NCI-H510A (cell line): ENCODE measurements around the gene CGB3.
"Not testable (repeated sequence)": the region's sequence is repeated elsewhere in the genome, so short reads cannot be mapped to it uniquely, and the experiment has no call there.

Source experiments
- DNase-seq: peaks from one replicate; lab custom pipeline; 2025; lab: John Stamatoyannopoulos, UW

CGB3 gene

GRCh38 chr19:49042666-49043065, 18.5 kb upstream of the CGB3 start:
- DNase-seq, result not testable (repeated sequence)

DNA sequence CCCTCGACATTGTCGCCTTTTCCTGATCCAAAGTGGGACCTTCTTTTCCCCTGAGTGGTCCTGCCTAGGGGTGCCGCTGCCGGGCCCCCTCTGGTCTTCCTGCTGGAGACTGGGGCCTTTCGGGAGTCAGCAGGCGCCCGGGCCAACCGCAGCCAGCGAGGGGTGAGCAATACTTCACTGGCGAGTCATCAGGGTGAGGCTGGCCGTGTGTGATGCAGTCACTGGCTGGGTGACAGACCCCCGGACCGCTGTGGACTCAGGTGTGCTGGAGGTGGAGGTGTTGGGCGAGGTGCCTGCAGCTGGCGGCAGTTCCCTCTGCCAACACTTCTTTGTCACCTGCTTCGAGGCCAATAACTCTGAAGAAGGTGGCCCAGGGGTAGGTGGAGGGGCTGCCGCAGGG, 18.0 kb upstream of the CGB3 start:
- DNase-seq, result no peak

DNA sequence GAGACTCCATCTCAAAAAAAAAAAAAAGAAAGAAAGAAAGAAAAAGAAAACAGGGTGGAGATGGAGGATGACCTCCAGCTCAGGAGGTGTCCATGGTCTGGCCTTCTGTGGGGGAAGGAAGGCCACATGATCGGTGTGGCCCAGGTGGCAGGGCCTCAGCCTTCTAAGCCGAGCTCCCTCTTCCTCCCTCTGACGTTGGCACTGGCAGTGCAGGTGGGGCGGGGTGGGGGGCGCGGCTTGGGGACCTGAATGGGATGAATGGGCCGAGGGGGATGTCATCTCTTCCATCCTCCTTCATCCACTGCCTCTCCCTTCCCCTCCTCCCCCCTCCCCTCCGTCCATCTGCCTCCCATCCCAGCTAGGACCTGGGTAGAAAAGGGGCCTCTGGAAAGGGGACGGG, 15.6 kb upstream of the CGB3 start:
- not testable (repeated sequence) for DNase-seq

DNA sequence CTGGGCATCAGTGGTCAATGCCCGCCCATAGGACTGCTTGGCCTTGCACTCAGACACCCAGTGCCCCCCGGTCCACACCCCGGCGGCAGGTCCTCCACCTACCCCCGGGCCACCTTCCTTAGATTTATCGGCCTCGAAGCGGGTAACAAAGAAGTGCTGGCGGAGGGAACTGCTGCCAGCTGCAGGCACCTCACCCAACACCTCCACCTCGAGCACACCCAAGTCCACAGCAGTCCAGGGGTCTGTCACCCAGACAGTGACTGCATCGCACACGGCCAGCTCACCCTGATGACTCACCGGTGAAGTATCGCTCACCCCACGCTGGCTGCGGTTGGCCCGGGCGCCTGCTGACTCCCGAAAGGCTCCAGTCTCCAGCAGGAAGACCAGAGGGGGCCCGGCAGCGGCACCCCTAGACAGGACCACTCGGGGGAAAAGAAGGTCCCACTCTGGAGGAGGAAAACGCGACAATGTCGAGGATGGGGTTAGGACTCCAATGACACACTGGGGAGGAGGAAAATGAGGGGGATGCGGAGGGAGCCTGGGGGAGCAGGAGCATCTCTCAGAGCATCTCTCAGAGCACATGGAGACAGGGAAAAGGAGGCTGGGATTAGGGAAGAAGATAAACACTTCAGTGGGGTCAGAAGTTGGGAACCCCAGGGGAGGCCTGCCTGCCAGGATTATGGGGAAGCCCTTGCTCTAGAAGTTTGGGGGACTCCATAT, 14.6 kb upstream of the CGB3 start:
- DNase-seq, result not testable (repeated sequence)

- not testable (repeated sequence) for DNase-seq
Measured at GRCh38 chr19:49038111-49038510, 14.0 kb upstream of the CGB3 start.

DNA sequence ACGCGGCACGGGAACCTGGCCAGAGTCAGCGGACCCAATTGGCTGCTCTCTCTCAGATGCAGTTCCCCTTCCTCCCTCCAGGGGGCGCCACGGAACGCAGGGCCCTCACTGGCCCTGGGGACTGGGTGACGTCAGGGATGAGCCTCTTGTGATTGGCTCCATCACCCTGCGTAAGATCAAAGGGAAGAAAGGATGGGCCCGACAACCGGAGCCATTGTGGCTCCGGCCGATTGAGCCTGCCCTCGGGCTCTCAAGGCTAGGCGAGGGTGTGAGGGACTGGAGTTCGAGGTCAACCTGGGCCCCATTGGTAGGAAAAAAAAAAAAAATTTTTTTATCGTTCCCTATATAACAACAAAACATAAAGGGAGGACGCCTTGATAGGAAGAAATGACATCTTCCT, 12.7 kb upstream of the CGB3 start, which contains the start of gene CGB1:
CGB1 (minus strand) TSS at position 81 of the 400 bp plus-strand sequence. CDS start 184 bp downstream, outside the sequence.
- DNase-seq, result not testable (repeated sequence)

- DNase-seq, result not testable (repeated sequence)
Measured at GRCh38 chr19:49031642-49032301, 7.6 kb upstream of the CGB3 start, which contains the start of gene CGB2. TSS of gene CGB2 (plus strand) at chr19:49031890. CDS start at chr19:49032096, 206 bp downstream.

DNA sequence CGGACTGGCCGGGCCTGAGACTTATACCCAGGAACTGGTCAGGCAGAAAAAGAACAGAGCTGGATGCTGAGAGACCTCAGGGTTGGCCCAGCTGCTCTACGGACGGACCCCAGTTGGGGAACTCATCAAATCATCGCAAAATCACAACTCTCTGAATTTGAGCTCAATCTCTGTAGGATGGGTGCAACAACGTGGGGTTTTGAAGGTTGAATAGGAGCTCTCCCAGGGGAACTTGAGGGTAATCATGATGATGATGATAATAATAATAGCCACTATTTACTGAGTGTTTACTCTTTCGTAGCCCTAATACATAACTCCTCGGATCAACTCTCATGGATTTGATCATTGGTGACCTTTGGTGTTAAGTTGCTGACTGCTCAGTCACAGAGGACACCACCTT, 6.2 kb upstream of the CGB3 start:
- DNase-seq, result not testable (repeated sequence)

DNA sequence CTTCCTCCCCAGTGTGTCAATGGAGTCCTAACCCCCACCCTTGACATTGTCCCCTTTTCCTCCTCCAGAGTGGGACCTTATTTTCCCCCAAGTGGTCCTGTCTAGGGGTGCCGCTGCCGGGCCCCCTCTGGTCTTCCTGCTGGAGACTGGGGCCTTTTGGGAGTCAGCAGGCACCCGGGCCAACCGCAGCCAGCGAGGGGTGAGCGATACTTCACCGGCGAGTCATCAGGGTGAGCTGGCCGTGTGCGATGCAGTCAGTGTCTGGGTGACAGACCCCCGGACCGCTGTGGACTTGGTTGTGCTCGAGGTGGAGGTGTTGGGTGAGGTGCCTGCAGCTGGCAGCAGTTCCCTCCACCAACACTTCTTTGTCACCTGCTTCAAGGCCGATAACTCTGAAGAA, 5.6 kb upstream of the CGB3 start:
- not testable (repeated sequence) for DNase-seq

- not testable (repeated sequence) for DNase-seq
Measured at GRCh38 chr19:49028686-49029085, 4.6 kb upstream of the CGB3 start.

DNA sequence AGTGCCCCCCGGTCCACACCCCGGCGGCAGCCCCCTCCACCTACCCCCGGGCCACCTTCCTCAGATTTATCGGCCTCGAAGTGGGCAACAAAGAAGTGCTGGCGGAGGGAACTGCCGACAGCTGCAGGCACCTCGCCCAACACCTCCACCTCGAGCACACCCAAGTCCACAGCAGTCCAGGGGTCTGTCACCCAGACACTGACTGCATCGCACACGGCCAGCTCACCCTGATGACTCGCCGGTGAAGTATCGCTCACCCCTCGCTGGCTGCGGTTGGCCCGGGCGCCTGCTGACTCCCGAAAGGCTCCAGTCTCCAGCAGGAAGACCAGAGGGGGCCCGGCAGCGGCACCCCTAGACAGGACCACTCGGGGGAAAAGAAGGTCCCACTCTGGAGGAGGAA, 1.5 kb upstream of the CGB3 start:
- DNase-seq, result not testable (repeated sequence)

DNA sequence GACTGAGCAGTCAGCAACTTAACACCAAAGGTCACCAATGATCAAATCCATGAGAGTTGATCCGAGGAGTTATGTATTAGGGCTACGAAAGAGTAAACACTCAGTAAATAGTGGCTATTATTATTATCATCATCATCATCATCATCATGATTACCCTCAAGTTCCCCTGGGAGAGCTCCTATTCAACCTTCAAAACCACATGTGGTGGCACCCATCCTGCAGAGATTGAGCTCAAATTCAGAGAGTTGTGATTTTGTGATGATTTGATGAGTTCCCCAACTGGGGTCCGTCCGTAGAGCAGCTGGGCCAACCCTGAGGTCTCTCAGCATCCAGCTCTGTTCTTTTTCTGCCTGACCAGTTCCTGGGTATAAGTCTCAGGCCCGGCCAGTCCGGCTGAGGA, 955 bp upstream of the CGB3 start:
- not testable (repeated sequence) for DNase-seq

DNA sequence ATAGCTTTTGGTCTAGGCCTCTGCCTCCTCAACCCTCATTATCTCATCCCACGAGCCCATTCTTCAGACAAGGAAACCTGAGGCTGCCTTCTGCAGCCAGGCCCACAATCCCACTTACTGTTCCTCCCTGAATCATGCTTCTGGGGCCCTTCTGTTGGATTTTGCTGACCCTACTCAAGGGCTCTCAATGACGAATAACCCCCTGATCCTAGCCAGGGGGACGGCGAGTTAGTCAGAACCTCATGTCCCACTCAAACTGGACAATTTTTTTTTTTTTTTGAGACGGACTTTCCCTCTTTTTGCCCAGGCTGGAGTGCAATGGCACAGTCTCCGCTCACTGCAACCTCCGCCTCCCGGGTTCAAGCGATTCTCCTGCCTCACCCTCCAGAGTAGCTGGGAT, 2.0 kb downstream of the CGB3 start:
- no peak for DNase-seq

- no peak for DNase-seq
Measured at GRCh38 chr19:49020931-49021895, 2.9 kb downstream of the CGB3 start.

DNA sequence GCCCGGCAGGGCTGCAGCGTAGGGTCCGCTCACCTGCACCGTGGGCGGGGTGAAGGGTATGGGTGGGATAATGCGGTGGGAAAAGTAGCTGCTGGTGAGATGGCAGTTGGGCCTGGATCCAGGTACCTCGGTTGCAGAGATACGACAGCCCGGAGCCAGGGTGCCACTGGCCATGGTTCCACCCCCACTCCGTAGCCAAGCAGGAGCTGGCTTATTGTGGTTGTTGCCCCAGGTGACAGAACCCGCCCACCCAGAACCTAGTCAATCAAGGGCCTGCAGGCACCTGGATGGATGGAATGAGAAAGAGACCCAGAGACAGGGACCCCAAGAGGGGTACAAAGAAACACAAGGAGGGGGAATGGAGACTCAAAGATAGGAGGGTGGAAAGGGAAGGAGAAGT, 3.8 kb downstream of the CGB3 start:
- no peak for DNase-seq

- no peak for DNase-seq
Measured at GRCh38 chr19:49019242-49019932, 4.7 kb downstream of the CGB3 start.

DNA sequence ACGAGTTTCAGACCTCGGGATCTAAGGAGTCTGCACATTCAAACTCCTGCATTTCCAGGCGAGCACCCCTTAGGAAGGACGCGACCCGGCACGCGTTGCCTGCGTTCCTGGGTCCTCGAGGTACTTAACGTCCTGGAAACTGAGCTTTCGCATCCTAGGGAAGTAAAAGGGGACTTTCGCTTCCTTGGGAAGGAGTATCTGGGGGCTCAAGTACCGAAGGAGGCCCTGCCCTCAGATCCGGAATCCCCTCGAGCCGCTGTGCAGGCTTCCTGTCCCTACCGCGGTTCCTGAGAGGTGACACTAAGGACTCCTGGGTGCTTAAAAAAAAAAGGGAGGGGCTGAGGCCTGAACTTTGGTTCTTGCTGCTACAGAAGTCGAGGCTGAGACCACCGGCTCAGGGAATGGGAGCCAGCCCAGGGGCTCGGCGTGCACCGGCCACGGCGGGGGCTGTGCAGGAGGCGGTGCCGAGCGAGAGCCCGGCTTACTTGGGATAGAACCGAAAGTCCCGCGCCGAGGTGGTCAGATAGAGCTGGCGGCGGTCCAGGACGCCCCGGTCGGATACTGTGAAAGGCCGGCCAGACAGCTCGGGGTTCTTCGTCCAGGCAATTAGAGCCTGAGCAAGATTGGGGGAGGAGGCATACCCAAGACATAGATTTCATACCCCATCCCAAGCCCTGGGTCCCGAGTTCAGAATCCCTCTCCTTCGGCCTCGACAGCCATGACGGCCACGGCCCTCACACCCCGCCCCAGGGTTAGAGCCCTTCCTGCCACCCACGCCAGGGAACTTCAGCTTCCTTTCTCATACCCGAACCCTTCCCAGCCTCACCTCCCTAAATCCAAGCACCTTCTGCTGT, 5.5 kb downstream of the CGB3 start:
- DNase-seq, result not testable (repeated sequence)

DNA sequence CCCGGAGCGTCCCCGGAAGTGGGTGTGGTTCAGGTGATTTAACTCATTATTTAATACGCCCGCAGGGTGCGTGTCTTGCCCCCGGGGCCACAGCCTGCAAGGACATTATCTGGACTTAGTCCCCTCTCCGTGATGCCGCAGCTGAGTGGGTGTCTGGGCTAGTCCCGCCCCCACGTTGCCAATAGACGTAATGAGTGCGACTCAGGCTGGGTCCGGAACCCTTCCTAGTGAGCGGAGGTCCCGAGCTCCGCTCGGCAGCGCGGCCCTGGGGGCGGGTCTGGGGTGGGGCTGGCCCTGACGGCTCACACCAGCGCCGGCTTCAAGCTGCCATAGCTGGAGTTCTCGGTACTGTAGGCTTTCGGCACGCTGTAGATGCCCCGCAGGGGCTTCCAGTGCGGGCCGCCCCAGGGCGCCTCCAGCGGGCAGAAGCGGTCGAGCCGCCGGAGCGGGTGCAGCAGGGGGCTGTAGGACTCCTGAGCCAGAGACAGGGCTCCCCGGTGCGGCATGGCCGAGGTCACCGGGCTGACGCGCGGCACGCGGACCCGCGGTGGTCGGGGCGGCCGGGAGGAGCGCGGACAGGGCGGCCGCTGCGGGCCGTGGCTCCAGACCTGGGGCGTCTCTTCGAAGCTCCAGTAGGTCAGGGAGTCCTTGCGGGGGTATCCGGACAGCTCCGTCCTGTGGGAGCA, 6.3 kb downstream of the CGB3 start:
- DNase-seq, result no peak

GRCh38 chr19:49017041-49017665, 7.0 kb downstream of the CGB3 start, which contains the start of gene LHB:
TSS of gene LHB (minus strand) at chr19:49017091. CDS start at chr19:49017081, 10 bp downstream.
- DNase-seq, result no peak
